ENCODE measurements around the gene RTN4. TPM values are rescaled to one million over a fixed set of nuclear protein-coding genes. Genes with fewer than 3 reads are reported as not detected.
A peak's percentile ranks its signal among the peaks of the same experiment; 100 is the strongest.

RTN4 gene
- total RNA-seq, 1 donor from 2014 or later: 273 TPM

GRCh38 chr2:55038428-55038827, 11.8 kb downstream of the RTN4 start:
- DNase-seq (ENCODE audit: low read depth, low spot score): no peak

- DNase-seq (ENCODE audit: low read depth, low spot score): no peak
Observed at GRCh38 chr2:55035716-55036115, 14.5 kb downstream of the RTN4 start.

GRCh38 chr2:55033921-55034320, 16.3 kb downstream of the RTN4 start:
- DNase-seq (ENCODE audit: low read depth, low spot score): no peak

GRCh38 chr2:55033076-55033742, 17.0 kb downstream of the RTN4 start:
- no peak for DNase-seq (ENCODE audit: low read depth, low spot score)

GRCh38 chr2:55031505-55031904, 18.7 kb downstream of the RTN4 start:
- DNase-seq (ENCODE audit: low read depth, low spot score): no peak

- no peak for DNase-seq (ENCODE audit: low read depth, low spot score)
Observed at GRCh38 chr2:55030766-55031165, 19.5 kb downstream of the RTN4 start.

- DNase-seq (ENCODE audit: low read depth, low spot score): no peak
Observed at GRCh38 chr2:55029098-55029497, 21.2 kb downstream of the RTN4 start.

- no peak for DNase-seq (ENCODE audit: low read depth, low spot score)
Observed at GRCh38 chr2:55027226-55027625, 23.0 kb downstream of the RTN4 start.

GRCh38 chr2:55026202-55026601, 24.0 kb downstream of the RTN4 start:
- DNase-seq (ENCODE audit: low read depth, low spot score): no peak

- DNase-seq (ENCODE audit: low read depth, low spot score): no peak
Observed at GRCh38 chr2:55025627-55026026, 24.6 kb downstream of the RTN4 start.

GRCh38 chr2:55025082-55025481, 25.2 kb downstream of the RTN4 start:
- DNase-seq (ENCODE audit: low read depth, low spot score): no peak

GRCh38 chr2:55022476-55022875, 27.8 kb downstream of the RTN4 start:
- DNase-seq (ENCODE audit: low read depth, low spot score): no peak

- no peak for DNase-seq (ENCODE audit: low read depth, low spot score)
Observed at GRCh38 chr2:55019526-55020258, 30.6 kb downstream of the RTN4 start.

GRCh38 chr2:55018619-55019018, 31.6 kb downstream of the RTN4 start:
- no peak for DNase-seq (ENCODE audit: low read depth, low spot score)

GRCh38 chr2:55017880-55018279, 32.4 kb downstream of the RTN4 start:
- no peak for DNase-seq (ENCODE audit: low read depth, low spot score)

- no peak for DNase-seq (ENCODE audit: low read depth, low spot score)
Observed at GRCh38 chr2:55017428-55017827, 32.8 kb downstream of the RTN4 start.

- peak; percentile 36 for DNase-seq (ENCODE audit: low read depth, low spot score)
Observed at GRCh38 chr2:55014962-55015939, 35.0 kb downstream of the RTN4 start.

GRCh38 chr2:55013936-55014335, 36.3 kb downstream of the RTN4 start:
- no peak for DNase-seq (ENCODE audit: low read depth, low spot score)

GRCh38 chr2:55012672-55013484, 37.4 kb downstream of the RTN4 start:
- DNase-seq (ENCODE audit: low read depth, low spot score): no peak

GRCh38 chr2:55011831-55012671, 38.2 kb downstream of the RTN4 start:
- DNase-seq (ENCODE audit: low read depth, low spot score): no peak

Data from pulmonary artery endothelial cell (primary cell).